ENCODE measurements around the gene SUPT6H. TPM values are rescaled to one million over a fixed set of nuclear protein-coding genes. Genes with fewer than 3 reads are reported as not detected.
"Not testable (repeated sequence)": the region's sequence is repeated elsewhere in the genome, so short reads cannot be mapped to it uniquely, and the experiment has no call there.

SUPT6H gene
- total RNA-seq, 1 experiment from 2014 or later = 25.1 TPM

- H3K36me3 ChIP-seq (replicated peaks; ENCODE audit: control insufficient read depth, insufficient read depth, low read length) = peaks cover 34% of the 10 kb centered on the region
- peak overlapping the region; percentile 82 for H3K4me3 ChIP-seq (ENCODE audit: insufficient read depth, low read depth, low read length)
- H3K27me3 ChIP-seq (ENCODE audit: control insufficient read depth, insufficient read depth, low read length) = no peaks in the 10 kb centered on the region
- peak; percentile 54 for DNase-seq
Observed at GRCh38 chr17:28725166-28725659, 63.2 kb downstream of the SUPT6H start.

- Histone ChIP-seq H3K36me3 (replicated peaks; ENCODE audit: control insufficient read depth, insufficient read depth, low read length) (peaks cover 34% of the 10 kb centered on the region), H3K4me3 (ENCODE audit: insufficient read depth, low read depth, low read length) (peak overlapping the region; percentile 82), H3K27me3 (ENCODE audit: control insufficient read depth, insufficient read depth, low read length) (no peaks in the 10 kb centered on the region)
- DNase-seq = no peak
Observed at GRCh38 chr17:28725660-28726225, 63.7 kb downstream of the SUPT6H start.

GRCh38 chr17:28726226-28726626 is 64.2 kb downstream of the SUPT6H start, which contains the start of gene TLCD1:
Gene TLCD1 (minus strand): TSS chr17:28726233. CDS start chr17:28726097, 136 bp downstream.
- H3K36me3 ChIP-seq (replicated peaks; ENCODE audit: control insufficient read depth, insufficient read depth, low read length) = peaks cover 30% of the 10 kb centered on the region
- peak; percentile 96 for DNase-seq
- no peaks in the 10 kb centered on the region for H3K27me3 ChIP-seq (ENCODE audit: control insufficient read depth, insufficient read depth, low read length)
- peak within 1 kb of the TSS; percentile 90 for H3K4me3 ChIP-seq (ENCODE audit: insufficient read depth, low read depth, low read length)

- H3K4me3 ChIP-seq (ENCODE audit: insufficient read depth, low read depth, low read length) = peak overlapping the region; percentile 90
Observed at GRCh38 chr17:28726627-28727491, 64.9 kb downstream of the SUPT6H start.

GRCh38 chr17:28728364-28729200 is 66.6 kb downstream of the SUPT6H start, which contains the start of gene NEK8:
Gene NEK8 (plus strand): TSS chr17:28728788. CDS start chr17:28728814, 26 bp downstream.
- peak; percentile 96 for DNase-seq
- Histone ChIP-seq H3K27me3 (ENCODE audit: control insufficient read depth, insufficient read depth, low read length) (no peaks in the 10 kb centered on the region), H3K36me3 (replicated peaks; ENCODE audit: control insufficient read depth, insufficient read depth, low read length) (peaks cover 10% of the 10 kb centered on the region), H3K4me3 (ENCODE audit: insufficient read depth, low read depth, low read length) (peak within 1 kb of the TSS; percentile 90)

More at GRCh38 chr17:28726627-28727491, 64.9 kb downstream of the SUPT6H start:
- peaks cover 25% of the 10 kb centered on the region for H3K36me3 ChIP-seq (replicated peaks; ENCODE audit: control insufficient read depth, insufficient read depth, low read length)
- H3K27me3 ChIP-seq (ENCODE audit: control insufficient read depth, insufficient read depth, low read length) = no peaks in the 10 kb centered on the region
- DNase-seq = peak; percentile 95

- Histone ChIP-seq H3K27me3 (ENCODE audit: control insufficient read depth, insufficient read depth, low read length) (no peaks in the 10 kb centered on the region), H3K4me3 (ENCODE audit: insufficient read depth, low read depth, low read length) (no peak overlapping the region), H3K36me3 (replicated peaks; ENCODE audit: control insufficient read depth, insufficient read depth, low read length) (peaks cover under 1% of the 10 kb centered on the region)
- no peak for DNase-seq
Observed at GRCh38 chr17:28729950-28730330, 67.9 kb downstream of the SUPT6H start.

- no peaks in the 10 kb centered on the region for H3K27me3 ChIP-seq (ENCODE audit: control insufficient read depth, insufficient read depth, low read length)
- no peak overlapping the region for H3K4me3 ChIP-seq (ENCODE audit: insufficient read depth, low read depth, low read length)
- DNase-seq = no peak
- H3K36me3 ChIP-seq (replicated peaks; ENCODE audit: control insufficient read depth, insufficient read depth, low read length) = peaks cover 2% of the 10 kb centered on the region
Observed at GRCh38 chr17:28733346-28733745, 71.3 kb downstream of the SUPT6H start.

GRCh38 chr17:28734712-28735241 is 72.8 kb downstream of the SUPT6H start:
- no peak for DNase-seq
- Histone ChIP-seq H3K27me3 (ENCODE audit: control insufficient read depth, insufficient read depth, low read length) (no peaks in the 10 kb centered on the region), H3K4me3 (ENCODE audit: insufficient read depth, low read depth, low read length) (no peak overlapping the region), H3K36me3 (replicated peaks; ENCODE audit: control insufficient read depth, insufficient read depth, low read length) (peaks cover 6% of the 10 kb centered on the region)

GRCh38 chr17:28735242-28735722 is 73.3 kb downstream of the SUPT6H start:
- no peak for DNase-seq
- Histone ChIP-seq H3K4me3 (ENCODE audit: insufficient read depth, low read depth, low read length) (no peak overlapping the region), H3K27me3 (ENCODE audit: control insufficient read depth, insufficient read depth, low read length) (no peaks in the 10 kb centered on the region), H3K36me3 (replicated peaks; ENCODE audit: control insufficient read depth, insufficient read depth, low read length) (peaks cover 6% of the 10 kb centered on the region)

GRCh38 chr17:28735913-28736769 is 74.1 kb downstream of the SUPT6H start:
- not testable (repeated sequence) for H3K27me3 ChIP-seq (ENCODE audit: control insufficient read depth, insufficient read depth, low read length); H3K4me3 ChIP-seq (ENCODE audit: insufficient read depth, low read depth, low read length); DNase-seq
- peaks cover 10% of the 10 kb centered on the region for H3K36me3 ChIP-seq (replicated peaks; ENCODE audit: control insufficient read depth, insufficient read depth, low read length)

GRCh38 chr17:28737316-28737715 is 75.3 kb downstream of the SUPT6H start:
- DNase-seq = no peak
- H3K36me3 ChIP-seq (replicated peaks; ENCODE audit: control insufficient read depth, insufficient read depth, low read length) = peaks cover 10% of the 10 kb centered on the region
- no peak overlapping the region for H3K4me3 ChIP-seq (ENCODE audit: insufficient read depth, low read depth, low read length)
- no peaks in the 10 kb centered on the region for H3K27me3 ChIP-seq (ENCODE audit: control insufficient read depth, insufficient read depth, low read length)

- no peak for DNase-seq
- H3K4me3 ChIP-seq (ENCODE audit: insufficient read depth, low read depth, low read length) = no peak overlapping the region
- H3K36me3 ChIP-seq (replicated peaks; ENCODE audit: control insufficient read depth, insufficient read depth, low read length) = peaks cover 10% of the 10 kb centered on the region
- H3K27me3 ChIP-seq (ENCODE audit: control insufficient read depth, insufficient read depth, low read length) = no peaks in the 10 kb centered on the region
Observed at GRCh38 chr17:28737770-28738679, 76.0 kb downstream of the SUPT6H start.
